ENCODE measurements around the gene KIFC3.

GRCh38 chr16:57771141-57771785 lies 31.0 kb downstream of the KIFC3 start:
- TF ChIP-seq CTCF (IDR thresholded peaks at IDR 0.05) (no peak), EP300 (IDR thresholded peaks at IDR 0.05) (no peak), POLR2AphosphoS5 (IDR thresholded peaks at IDR 0.05) (no peak)

Measured in sigmoid colon (tissue), 4 donors.